Measurements from ENCODE around the gene WDHD1.
A peak's percentile ranks its signal among the peaks of the same experiment; 100 is the strongest.
"Not testable (repeated sequence)": the region's sequence is repeated elsewhere in the genome, so short reads cannot be mapped to it uniquely, and the experiment has no call there.

Gene WDHD1

DNA sequence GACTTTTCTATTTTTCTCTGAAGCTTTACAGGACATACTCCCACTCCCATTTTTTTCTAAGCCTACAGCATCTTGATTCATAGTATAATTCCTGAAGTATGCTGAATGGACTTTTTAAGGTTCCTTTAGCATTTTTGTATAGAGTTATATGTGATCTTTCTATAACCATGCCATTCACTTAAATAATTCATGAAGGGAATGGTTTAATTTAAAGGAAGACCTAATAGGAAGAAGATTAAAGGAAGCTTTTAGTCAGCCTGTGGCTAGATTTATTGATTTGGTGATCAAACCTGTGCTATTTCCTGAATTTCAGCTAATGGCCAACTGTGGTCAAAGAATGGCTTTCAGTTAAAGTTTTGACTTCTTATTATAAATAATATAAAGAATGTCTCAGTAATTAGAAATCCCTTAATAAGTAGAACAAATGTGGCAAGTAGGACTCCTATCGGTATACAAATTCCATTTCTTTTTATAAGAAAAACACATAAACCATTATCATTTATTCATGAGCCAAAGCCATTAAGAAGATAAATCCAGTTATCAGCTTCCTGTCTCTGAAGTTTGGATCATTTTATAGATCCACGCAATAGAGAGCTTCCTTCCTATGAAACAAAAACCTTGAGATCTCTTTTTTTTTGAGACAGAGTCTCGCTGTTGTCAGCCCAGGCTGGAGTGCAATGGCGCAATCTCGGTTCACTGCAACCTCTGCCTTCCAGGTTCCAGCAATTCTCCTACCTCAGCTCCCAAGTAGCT lies 20.6 kb upstream of the WDHD1 start:
- no peak for DNase-seq (ENCODE audit: low read depth)

- no peak for DNase-seq (ENCODE audit: low read depth)
Observed at GRCh38 chr14:55045087-55045486, 18.2 kb upstream of the WDHD1 start.

DNA sequence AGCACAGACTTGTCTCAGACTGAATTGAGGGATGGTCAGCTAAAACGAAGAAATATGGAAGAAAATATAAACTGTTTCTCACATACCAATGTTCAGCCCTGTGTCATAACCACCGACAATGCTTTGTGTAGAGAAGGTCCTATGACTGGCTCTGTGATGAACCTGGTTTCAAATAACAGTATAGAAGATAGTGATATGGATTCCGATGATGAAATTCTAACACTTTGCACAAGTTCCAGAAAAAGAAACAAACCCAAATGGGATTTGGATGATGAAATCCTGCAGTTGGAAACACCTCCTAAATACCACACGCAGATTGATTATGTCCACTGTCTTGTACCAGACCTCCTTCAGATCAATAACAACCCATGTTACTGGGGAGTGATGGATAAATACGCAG lies 16.6 kb upstream of the WDHD1 start:
- DNase-seq (ENCODE audit: low read depth), result no peak

GRCh38 chr14:55038708-55039107 lies 11.8 kb upstream of the WDHD1 start:
- DNase-seq (ENCODE audit: low read depth), result no peak

DNA sequence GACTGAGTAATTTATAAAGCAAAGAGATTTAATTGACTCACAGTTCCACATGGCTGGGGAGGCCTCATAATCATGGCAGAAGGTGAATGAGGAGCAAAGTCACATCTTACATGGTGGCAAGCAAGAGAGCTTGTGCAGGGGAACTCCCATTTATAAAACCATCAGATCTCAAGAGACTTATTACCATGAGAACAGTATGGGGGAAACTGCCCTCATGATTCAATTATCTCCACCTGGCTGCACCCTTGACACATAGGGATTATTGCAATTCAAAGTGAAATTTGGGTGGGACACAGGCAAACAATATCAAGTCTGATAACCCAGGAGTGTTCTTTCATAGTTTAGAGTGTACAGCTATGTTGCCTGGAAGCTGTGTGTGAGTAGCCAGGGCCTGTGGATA lies 11.1 kb upstream of the WDHD1 start:
- not testable (repeated sequence) for DNase-seq (ENCODE audit: low read depth)

DNA sequence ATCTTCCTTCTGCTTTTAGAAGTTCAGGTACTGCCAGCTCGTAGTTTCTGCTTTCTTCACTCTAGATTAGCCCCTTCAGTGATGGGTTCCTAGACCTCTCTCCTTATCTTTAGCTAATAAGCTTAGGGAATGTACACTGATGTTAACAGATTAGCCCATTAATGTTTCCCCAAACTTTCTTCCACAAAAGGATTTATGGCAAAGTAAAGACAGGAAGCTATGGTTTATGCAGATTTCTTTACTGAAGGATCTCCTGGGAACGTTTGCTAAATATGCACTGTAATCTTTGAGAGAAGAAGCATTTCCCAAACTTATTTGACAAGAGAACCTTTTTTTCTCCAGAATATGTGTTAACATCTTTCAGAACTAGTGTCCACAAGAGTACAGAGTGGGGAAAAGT lies 4.3 kb upstream of the WDHD1 start:
- DNase-seq (ENCODE audit: low read depth), result no peak

- no peak for DNase-seq (ENCODE audit: low read depth)
Observed at GRCh38 chr14:55028476-55028875, 1.6 kb upstream of the WDHD1 start.

DNA sequence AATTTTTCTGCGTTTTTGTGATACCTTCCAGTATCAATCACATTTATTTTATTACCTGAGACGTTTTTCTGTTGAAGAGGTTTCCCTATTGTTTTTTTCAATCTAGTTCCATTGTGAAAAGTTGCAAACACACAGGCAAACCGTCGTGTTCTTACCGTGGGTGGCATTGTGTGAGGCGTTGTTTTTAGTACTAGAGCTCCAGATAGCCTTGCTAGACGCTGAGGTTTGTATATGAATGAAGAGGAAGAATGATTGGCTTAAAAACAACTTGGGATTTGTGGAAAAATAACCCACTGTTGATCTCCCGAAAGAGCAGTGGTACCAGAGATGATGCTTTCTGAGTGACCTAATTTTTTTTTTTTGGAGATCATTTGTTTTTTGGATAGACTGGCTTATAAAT lies 1.2 kb upstream of the WDHD1 start:
- DNase-seq (ENCODE audit: low read depth), result peak; percentile 11

DNA sequence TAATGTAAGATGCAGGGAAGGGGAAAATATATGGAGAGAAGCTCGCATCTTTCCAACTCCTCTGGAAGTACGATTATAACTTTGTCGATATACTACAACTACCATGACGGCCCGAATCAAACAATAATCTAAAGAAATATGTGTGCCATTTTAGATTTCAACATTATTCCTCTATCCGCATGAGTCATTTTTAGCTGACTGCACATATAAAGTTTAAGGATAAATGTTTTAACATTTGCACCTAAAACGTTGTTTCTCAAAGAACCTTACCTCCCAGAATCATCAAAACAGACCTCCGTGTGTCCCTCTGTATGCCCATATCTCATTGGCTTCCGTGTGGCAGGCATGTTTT lies 482 bp downstream of the WDHD1 start:
- DNase-seq (ENCODE audit: low read depth), result no peak

- no peak for DNase-seq (ENCODE audit: low read depth)
Observed at GRCh38 chr14:55025948-55026347, 951 bp downstream of the WDHD1 start.

DNA sequence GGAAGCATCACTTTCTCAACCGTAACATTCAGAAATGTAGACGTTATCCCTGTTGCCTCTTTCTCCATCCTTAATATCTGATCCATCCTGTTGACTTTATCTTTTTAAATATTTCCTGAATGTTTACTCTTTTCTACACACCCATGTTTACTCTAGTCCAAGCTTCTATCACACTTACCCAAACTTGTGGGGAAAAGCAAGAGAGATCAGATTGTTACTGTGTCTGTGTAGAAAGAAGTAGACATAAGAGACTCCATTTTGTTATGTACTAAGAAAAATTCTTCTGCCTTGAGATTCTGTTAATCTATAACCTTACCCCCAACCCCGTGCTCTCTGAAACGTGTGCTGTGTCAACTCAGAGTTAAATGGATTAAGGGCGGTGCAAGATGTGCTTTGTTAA lies 2.5 kb downstream of the WDHD1 start:
- DNase-seq (ENCODE audit: low read depth), result not testable (repeated sequence)

DNA sequence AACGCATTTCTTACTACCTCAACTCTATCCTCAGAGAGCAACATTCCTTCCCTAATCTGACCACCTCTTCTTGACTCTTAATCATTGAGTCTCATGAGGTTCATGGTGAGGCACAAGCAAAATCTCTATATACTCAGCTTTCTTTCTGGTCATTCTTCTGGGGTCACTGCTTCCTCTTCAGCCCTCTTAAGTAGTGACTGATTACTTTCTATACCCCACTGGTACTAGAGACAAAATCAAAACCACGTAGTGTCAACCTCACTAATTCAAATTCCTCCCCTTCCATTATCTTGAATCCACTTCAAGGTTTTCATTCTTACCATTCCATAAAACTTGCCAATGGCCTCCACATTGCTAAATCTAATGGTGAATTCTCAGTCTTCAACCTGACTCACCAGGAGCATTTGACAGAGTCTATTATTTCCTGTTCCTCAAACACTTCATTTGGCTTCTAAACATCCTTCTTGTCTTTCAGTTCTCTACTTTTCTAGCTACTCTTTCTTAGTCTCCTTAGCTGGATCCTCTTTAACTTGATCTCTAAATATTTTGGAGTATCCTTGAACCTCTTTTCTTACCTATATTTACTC lies 6.8 kb downstream of the WDHD1 start:
- peak; percentile 46 for DNase-seq (ENCODE audit: low read depth)

- DNase-seq (ENCODE audit: low read depth), result no peak
Observed at GRCh38 chr14:55015006-55015405, 11.9 kb downstream of the WDHD1 start.

DNA sequence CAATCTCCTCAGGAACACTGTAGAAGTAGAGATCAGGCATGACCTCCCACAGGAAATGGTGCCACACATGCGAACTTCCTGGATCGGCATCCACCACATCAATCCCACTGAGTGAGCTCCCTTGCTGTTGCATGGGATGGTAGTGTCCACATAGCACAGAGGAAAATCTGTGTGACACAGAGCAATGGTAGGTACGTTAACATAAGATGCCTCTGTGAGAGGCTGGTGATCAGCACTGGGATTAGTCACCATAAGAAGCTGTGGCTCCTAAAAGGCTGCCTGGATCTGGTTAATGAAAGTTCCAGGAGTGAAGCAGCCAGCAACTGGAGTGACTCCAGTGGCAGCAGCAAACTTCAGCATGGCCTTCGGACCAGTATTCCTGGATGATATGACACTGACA lies 21.8 kb downstream of the WDHD1 start:
- DNase-seq (ENCODE audit: low read depth), result peak; percentile 32

- DNase-seq (ENCODE audit: low read depth), result no peak
Observed at GRCh38 chr14:55000381-55000780, 26.5 kb downstream of the WDHD1 start.

GRCh38 chr14:54985156-54985555 lies 41.7 kb downstream of the WDHD1 start:
- DNase-seq (ENCODE audit: low read depth), result no peak

DNA sequence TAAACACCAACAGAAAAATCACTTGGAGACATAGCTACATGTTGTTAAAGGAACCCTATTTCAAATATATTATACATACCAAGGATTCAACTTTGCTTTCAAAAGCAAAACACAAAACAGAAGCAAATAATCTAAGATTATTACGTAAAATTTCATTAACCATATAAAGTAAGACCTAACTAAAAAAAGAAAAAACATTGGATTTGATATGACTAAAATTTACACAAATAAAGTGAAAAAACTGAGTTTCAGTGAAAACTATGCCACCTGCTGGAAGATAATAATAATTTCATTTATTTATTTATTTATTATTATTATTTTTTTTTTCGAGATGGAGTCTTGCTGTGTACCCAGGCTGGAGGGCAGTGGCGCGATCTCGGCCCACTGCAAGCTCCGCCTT lies 45.2 kb downstream of the WDHD1 start:
- DNase-seq (ENCODE audit: low read depth), result peak; percentile 5

DNA sequence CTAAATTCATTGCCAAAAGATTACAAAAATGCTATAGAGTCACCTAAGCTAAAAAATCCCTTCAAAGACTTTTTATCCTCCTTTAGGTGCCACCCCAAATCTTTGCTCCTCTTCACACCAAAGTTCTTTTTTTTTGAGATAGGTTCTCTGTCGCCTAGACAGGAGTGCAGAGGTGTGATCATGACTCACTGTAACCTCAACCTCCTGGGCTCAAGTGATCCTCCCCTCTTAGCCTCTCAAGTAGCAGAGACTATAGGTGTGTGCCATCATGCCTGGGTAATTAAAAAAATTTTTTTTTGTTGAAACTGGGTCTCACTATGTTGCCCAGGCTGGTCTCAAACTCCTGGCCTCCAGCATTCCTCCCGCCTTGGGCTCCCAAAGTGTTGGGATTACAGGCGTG lies 47.9 kb downstream of the WDHD1 start:
- DNase-seq (ENCODE audit: low read depth), result no peak

DNA sequence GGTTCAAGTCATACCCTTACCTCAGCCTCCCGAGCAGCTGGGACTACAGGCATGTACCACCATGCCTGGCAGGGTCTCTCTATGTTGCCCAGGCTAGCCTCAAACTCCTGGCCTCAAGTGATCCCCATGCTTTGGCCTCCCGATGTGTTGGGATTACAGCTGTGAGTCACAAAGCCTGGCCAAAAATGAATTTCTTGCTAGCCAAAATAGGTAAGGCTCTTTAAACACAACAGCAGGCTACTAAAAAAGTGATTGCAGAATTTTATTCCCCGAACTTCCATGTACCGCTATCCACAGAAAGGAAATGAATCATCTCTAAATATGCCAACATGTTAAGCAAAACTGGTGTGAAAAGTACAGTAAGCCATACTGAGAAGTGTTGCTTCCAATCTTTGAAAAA lies 50.6 kb downstream of the WDHD1 start:
- peak; percentile 81 for DNase-seq (ENCODE audit: low read depth)

DNA sequence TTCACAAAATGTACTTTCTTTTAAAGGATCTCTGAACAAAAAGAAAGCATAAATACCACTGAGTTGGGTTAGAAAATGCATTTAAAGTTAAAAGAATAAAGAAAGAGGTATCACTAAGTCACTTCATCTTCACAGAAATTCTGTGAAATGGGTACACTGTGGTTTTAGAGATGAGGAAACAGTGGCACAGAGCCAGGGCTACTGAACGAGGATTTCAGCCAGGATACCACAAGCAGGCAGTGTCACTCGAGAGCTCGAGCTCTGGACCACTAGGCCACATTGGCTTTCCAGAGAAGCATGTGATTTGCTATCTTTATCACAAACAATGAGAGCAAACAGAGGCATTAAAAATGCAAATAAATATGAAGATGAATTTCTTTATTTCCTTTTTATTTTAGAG lies 51.0 kb downstream of the WDHD1 start:
- DNase-seq (ENCODE audit: low read depth), result peak; percentile 7

DNA sequence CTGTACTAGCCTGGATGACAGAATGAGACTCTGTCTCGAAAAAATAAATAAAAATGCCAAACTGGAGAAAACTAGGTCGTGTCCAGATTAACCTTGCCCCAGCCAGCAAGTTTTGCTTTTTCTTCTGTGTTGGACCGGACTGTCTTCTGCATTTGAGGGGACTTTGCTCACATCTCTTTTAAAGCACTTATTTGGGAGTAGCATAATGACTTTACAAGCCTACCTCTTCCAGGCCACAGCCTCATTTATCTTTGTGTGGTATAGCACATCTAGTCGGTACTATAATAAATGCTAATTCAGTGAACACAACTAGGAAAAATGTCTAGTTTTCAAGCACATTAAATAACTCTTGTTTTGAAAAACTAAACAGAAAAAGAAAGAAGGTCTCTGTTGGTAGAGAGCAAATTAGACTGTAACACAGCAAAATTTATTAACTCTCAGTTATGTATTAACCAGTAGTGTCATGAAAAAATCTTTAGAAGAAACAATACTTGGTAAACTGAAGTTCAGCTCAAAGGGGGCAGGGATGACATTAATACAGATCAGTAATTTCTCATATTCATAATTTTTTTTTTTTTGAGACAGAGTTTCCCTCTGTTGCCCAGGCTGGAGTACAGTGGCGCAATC lies 52.0 kb downstream of the WDHD1 start:
- no peak for DNase-seq (ENCODE audit: low read depth)

- DNase-seq (ENCODE audit: low read depth), result no peak
Observed at GRCh38 chr14:54967496-54967895, 59.4 kb downstream of the WDHD1 start.

DNA sequence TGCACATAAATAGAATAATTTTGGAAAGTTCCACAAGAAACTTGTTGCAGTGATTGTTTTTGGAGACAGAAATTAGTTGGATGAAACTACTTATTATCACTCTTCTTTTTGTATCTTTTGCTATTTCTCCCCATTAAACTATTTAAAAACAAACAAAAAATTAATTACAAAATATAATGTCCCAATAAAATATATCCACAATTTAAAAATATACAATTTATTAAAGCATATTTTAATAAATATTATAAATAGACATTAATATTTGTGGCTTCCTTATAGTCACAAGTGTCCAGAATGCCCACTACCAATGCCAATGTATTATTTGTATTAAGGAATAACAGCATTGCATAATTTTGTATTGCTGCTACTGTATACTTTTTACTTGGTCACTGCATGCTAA lies 71.8 kb downstream of the WDHD1 start:
- DNase-seq (ENCODE audit: low read depth), result no peak

DNA sequence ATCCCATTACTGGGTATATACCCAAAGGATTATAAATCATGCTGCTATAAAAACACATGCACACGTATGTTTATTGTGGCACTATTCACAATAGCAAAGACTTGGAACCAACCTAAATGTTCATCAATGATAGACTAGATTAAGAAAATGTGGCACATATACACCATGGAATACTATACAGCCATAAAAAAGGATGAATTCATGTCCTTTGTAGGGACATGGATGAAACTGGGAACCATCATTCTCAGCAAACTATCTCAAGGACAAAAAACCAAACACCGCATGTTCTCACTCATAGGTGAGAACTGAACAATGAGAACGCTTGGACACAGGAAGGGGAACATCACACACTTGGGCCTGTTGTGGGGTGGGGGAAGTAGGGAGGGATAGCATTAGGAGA lies 73.3 kb downstream of the WDHD1 start:
- DNase-seq (ENCODE audit: low read depth), result not testable (repeated sequence)

Data from EH (cell line).